ENCODE measurements around the gene CHD6.

- no peak for TF ChIP-seq POLR2A (IDR thresholded peaks at IDR 0.05; ENCODE audit: low read depth)
- TF ChIP-seq CTCF (IDR thresholded peaks at IDR 0.05), result no peak
- no peak for TF ChIP-seq POLR2AphosphoS5 (IDR thresholded peaks at IDR 0.05)
- TF ChIP-seq EP300 (IDR thresholded peaks at IDR 0.05), result no peak
Observed at GRCh38 chr20:41615110-41615509, 3.1 kb downstream of the CHD6 start.

Measured in esophagus muscularis mucosa (tissue), 4 donors.